DND-41 (cell line): Measurements from ENCODE around the gene AFF1.

Experiments
- ATAC-seq: fragments of 200-7000 bp; cut with Tn5 transposase; 3 replicates; pipeline ENCODE4 v1.9.1; 2021; ENCODE audit warnings: low read depth; ENCODE audit not compliant: insufficient read depth
- DNase-seq: peaks from one replicate; pipeline ENCODE4 v3.0.0-alpha.2; 2020
- H2AFZ ChIP-seq: 2 replicates; pipeline ENCODE4 v1.6.0; 2012; ENCODE audit warnings: low read depth, low read length
- H3K27ac ChIP-seq: 2 replicates; pipeline ENCODE4 v1.5.1; 2012; ENCODE audit warnings: low read length, inconsistent platforms
- H3K27me3 ChIP-seq: fragments of 200-600 bp; sonication (generic); 2 replicates; pipeline ENCODE4 v1.6.0; 2012; ENCODE audit warnings: low read length, mild to moderate bottlenecking, inconsistent platforms; ENCODE audit not compliant: insufficient read depth, poor library complexity
- H3K36me3 ChIP-seq: 2 replicates; pipeline ENCODE4 v1.5.1; 2012; ENCODE audit warnings: low read length, inconsistent platforms; ENCODE audit not compliant: insufficient read depth
- H3K4me1 ChIP-seq: 2 replicates; pipeline ENCODE4 v1.5.1; 2012; ENCODE audit warnings: mild to moderate bottlenecking, low read length; ENCODE audit not compliant: insufficient read depth
- H3K4me2 ChIP-seq: 2 replicates; pipeline ENCODE4 v1.6.0; 2012; ENCODE audit warnings: mild to moderate bottlenecking, moderate library complexity, low read length, inconsistent platforms; ENCODE audit not compliant: insufficient read depth
- H3K4me3 ChIP-seq, 2 experiments: fragments of 200-600 bp in 1 of 2; shearing (Covaris generic) in 1 of 2; 2 replicates each; pipeline ENCODE4 v1.5.1; 2012 to 2016; ENCODE audit warnings: inconsistent platforms in 2 of 2, low read length in 2 of 2, mild to moderate bottlenecking in 2 of 2, low read depth in 1 of 2, moderate library complexity in 1 of 2
- H3K79me2 ChIP-seq: 2 replicates; pipeline ENCODE4 v1.6.0; 2012; ENCODE audit warnings: low read length, inconsistent platforms; ENCODE audit not compliant: insufficient read depth
- H3K9ac ChIP-seq: 2 replicates; pipeline ENCODE4 v1.6.0; 2012; ENCODE audit warnings: low read depth, mild to moderate bottlenecking, inconsistent platforms, low read length, moderate library complexity
- H3K9me3 ChIP-seq: 2 replicates; pipeline ENCODE4 v1.5.1; 2012; ENCODE audit warnings: low read length, moderate library complexity, mild to moderate bottlenecking, inconsistent platforms; ENCODE audit not compliant: insufficient read depth, severe bottlenecking
- H4K20me1 ChIP-seq: 2 replicates; pipeline ENCODE4 v1.6.0; 2012; ENCODE audit warnings: low read length; ENCODE audit not compliant: insufficient read depth
- EZH2 ChIP-seq: IDR thresholded peaks from 3 replicates; pipeline ENCODE4 v1.6.1; 2012; ENCODE audit warnings: borderline replicate concordance, low read depth, mild to moderate bottlenecking, moderate library complexity, low read length, inconsistent platforms; ENCODE audit not compliant: severe bottlenecking
- TF ChIP-seq, protein P1 (sequence below): IDR thresholded peaks from 2 replicates; pipeline ENCODE4 v1.5.1; 2012; ENCODE audit warnings: borderline replicate concordance, low read length, moderate library complexity, mild to moderate bottlenecking; ENCODE audit not compliant: poor library complexity, severe bottlenecking; ENCODE audit errors: extremely low read depth

Gene AFF1

GRCh38 chr4:87122252-87122651 is 187.4 kb downstream of the AFF1 start:
- no peak overlapping the region for H3K4me3 ChIP-seq
- 0 out of 2 replicates have a peak, but pooled peaks cover 6% of the 10 kb centered on the region for H4K20me1 ChIP-seq
- H3K36me3 ChIP-seq, result peaks cover 66% of the 10 kb centered on the region
- H3K27ac ChIP-seq, result no peak overlapping the region
- no peak overlapping the region for H3K4me2 ChIP-seq
- H3K9ac ChIP-seq, result no peak overlapping the region
- no peaks in the 10 kb centered on the region for H3K9me3 ChIP-seq
- no peak overlapping the region for H2AFZ ChIP-seq
- TF ChIP-seq EZH2, result no peak
- TF ChIP-seq, protein P1, sequence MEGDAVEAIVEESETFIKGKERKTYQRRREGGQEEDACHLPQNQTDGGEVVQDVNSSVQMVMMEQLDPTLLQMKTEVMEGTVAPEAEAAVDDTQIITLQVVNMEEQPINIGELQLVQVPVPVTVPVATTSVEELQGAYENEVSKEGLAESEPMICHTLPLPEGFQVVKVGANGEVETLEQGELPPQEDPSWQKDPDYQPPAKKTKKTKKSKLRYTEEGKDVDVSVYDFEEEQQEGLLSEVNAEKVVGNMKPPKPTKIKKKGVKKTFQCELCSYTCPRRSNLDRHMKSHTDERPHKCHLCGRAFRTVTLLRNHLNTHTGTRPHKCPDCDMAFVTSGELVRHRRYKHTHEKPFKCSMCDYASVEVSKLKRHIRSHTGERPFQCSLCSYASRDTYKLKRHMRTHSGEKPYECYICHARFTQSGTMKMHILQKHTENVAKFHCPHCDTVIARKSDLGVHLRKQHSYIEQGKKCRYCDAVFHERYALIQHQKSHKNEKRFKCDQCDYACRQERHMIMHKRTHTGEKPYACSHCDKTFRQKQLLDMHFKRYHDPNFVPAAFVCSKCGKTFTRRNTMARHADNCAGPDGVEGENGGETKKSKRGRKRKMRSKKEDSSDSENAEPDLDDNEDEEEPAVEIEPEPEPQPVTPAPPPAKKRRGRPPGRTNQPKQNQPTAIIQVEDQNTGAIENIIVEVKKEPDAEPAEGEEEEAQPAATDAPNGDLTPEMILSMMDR, result no peak
- ATAC-seq (no peak), DNase-seq (no peak)
- peaks cover 22% of the 10 kb centered on the region; the same call in 1 of the 2 replicates for H3K79me2 ChIP-seq
- H3K4me1 ChIP-seq, result no peaks in the 10 kb centered on the region
- H3K27me3 ChIP-seq, result no peaks in the 10 kb centered on the region

DNA sequence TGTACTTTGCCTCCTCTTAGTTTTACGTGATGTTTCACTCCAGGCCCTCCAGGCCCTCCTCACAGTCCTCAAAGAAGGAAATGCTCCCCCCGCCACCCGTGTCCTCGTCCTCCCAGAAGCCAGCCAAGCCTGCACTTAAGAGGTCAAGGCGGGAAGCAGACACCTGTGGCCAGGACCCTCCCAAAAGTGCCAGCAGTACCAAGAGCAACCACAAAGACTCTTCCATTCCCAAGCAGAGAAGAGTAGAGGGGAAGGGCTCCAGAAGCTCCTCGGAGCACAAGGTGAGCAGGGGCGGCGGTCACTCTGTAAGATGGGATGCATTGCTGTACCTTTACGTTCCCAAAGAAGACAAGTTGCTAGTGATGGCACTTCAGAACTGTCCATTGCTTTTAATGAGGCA is 191.2 kb downstream of the AFF1 start:
- no peaks in the 10 kb centered on the region for H3K27me3 ChIP-seq
- H3K4me1 ChIP-seq, result no peaks in the 10 kb centered on the region
- no peak overlapping the region for H2AFZ ChIP-seq
- no peak overlapping the region for H3K9ac ChIP-seq
- ATAC-seq, result no peak
- TF ChIP-seq EZH2, result no peak
- TF ChIP-seq, protein P1, result no peak
- H3K79me2 ChIP-seq, result peaks cover 11% of the 10 kb centered on the region; the same call in 1 of the 2 replicates
- H3K27ac ChIP-seq, result no peak overlapping the region
- peaks cover 75% of the 10 kb centered on the region for H3K36me3 ChIP-seq
- no peak overlapping the region for H3K4me2 ChIP-seq
- 0 out of 2 replicates have a peak, but pooled peaks cover 6% of the 10 kb centered on the region for H4K20me1 ChIP-seq
- H3K4me3 ChIP-seq, result no peak overlapping the region
- DNase-seq, result no peak
- no peaks in the 10 kb centered on the region for H3K9me3 ChIP-seq

DNA sequence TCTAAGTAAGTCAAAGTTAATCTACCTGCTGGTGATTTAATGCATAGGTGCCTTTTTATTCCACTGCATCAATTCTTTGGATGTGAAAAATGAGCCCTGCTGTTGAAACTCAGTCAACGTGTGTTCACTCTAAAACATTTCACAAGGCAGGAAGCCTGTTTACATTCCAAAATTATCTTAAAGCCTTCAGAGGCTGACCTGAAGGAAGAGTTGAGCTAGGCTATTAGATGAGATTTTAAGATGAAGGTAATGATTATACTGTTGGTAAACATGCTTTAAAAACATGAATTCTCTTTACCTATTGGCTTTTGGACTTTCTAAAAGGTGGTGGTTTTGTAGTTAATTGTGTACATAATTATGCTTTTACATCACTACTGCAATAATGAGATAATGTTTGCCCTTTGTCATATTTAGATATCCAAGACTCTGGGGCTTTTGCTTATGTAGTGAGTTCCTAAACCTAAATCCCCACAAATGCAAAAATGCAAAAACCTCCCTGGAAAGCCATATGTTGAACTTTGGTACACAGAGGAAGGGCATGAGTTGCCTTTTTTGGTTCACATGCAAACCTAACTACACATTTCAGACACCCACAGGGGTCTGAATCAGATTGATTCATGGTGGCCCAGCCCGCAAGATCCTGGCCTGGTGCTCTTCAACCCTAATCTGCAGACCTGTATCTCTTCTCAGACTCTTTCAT is 193.3 kb downstream of the AFF1 start:
- H4K20me1 ChIP-seq, result no peaks in the 10 kb centered on the region
- no peak overlapping the region for H3K4me3 ChIP-seq
- H3K4me1 ChIP-seq, result no peaks in the 10 kb centered on the region
- H3K27me3 ChIP-seq, result no peaks in the 10 kb centered on the region
- H2AFZ ChIP-seq, result no peak overlapping the region
- no peak overlapping the region for H3K9ac ChIP-seq
- no peak overlapping the region for H3K4me2 ChIP-seq
- no peak for TF ChIP-seq EZH2
- TF ChIP-seq, protein P1, result no peak
- H3K79me2 ChIP-seq, result peaks cover 2% of the 10 kb centered on the region; the same call in 1 of the 2 replicates
- ATAC-seq (no peak), DNase-seq (no peak)
- peaks cover 93% of the 10 kb centered on the region for H3K36me3 ChIP-seq
- no peak overlapping the region for H3K27ac ChIP-seq
- H3K9me3 ChIP-seq, result no peaks in the 10 kb centered on the region

DNA sequence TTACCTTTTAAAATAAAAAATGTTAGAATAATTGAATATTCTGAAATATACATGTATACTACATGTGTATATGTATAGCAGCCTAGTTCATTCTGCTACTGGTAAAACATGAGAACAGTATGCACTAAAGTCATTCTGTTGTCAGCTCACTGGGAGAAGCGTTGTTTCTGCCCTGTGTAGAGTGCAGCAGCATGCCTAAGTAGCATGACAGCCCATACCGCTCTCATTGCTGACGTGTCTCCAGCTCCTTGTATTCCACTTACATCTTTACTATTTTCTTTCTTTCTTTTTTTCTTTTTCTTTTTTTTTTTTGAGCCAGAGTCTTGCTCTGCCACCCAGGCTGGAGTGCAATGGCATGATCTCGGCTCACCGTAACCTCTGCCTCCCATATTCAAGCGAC is 194.9 kb downstream of the AFF1 start:
- Histone ChIP-seq H2AFZ (no peak overlapping the region), H4K20me1 (no peaks in the 10 kb centered on the region), H3K36me3 (peaks cover 100% of the 10 kb centered on the region), H3K27me3 (no peaks in the 10 kb centered on the region), H3K9ac (no peak overlapping the region), H3K9me3 (no peaks in the 10 kb centered on the region), H3K4me2 (no peak overlapping the region), H3K4me3 (no peak overlapping the region), H3K4me1 (no peaks in the 10 kb centered on the region), H3K27ac (no peak overlapping the region), H3K79me2 (no peaks in the 10 kb centered on the region)
- TF ChIP-seq, protein P1, result no peak
- TF ChIP-seq EZH2, result no peak
- ATAC-seq, result no peak
- no peak for DNase-seq
